Hepatocyte (in vitro differentiated cells): Measurements from ENCODE around the gene ENO2. TPM values are rescaled to one million over a fixed set of nuclear protein-coding genes. Genes with fewer than 3 reads are reported as not detected.

Experiments
- DNase-seq: peaks from one replicate; pipeline ENCODE4 v3.0.0-alpha.2; 2016; ENCODE audit warnings: low spot score
- H2AFZ ChIP-seq: fragments of 200-600 bp; sonication (generic); 2 replicates; pipeline ENCODE4 v1.6.0; 2016; ENCODE audit warnings: antibody characterized with exemption, mild to moderate bottlenecking
- H3K27ac ChIP-seq: fragments of 200-600 bp; sonication (generic); 2 replicates; pipeline ENCODE4 v1.5.1; 2016; ENCODE audit warnings: mild to moderate bottlenecking
- H3K27me3 ChIP-seq: fragments of 200-600 bp; sonication (generic); 2 replicates; pipeline ENCODE4 v1.6.1; 2016
- H3K36me3 ChIP-seq: fragments of 200-600 bp; sonication (generic); replicated peaks from 2 replicates; pipeline ENCODE4 v1.5.1; 2016; ENCODE audit warnings: low read depth; ENCODE audit not compliant: insufficient read depth
- H3K4me1 ChIP-seq: fragments of 200-600 bp; sonication (generic); 2 replicates; pipeline ENCODE4 v1.5.1; 2016; ENCODE audit warnings: mild to moderate bottlenecking, moderate library complexity; ENCODE audit not compliant: insufficient read depth
- H3K4me2 ChIP-seq: fragments of 200-600 bp; sonication (generic); 2 replicates; pipeline ENCODE4 v1.6.0; 2016
- H3K4me3 ChIP-seq: fragments of 200-600 bp; sonication (generic); 2 replicates; pipeline ENCODE4 v1.5.1; 2016; ENCODE audit warnings: mild to moderate bottlenecking
- H3K79me2 ChIP-seq: fragments of 200-600 bp; sonication (generic); 2 replicates; pipeline ENCODE4 v1.6.0; 2017; ENCODE audit warnings: mild to moderate bottlenecking
- H3K9me2 ChIP-seq: fragments of 200-600 bp; sonication (generic); replicated peaks from 2 replicates; pipeline ENCODE4 v1.6.0; 2017; ENCODE audit warnings: mild to moderate bottlenecking; ENCODE audit not compliant: insufficient read depth
- H3K9me3 ChIP-seq: fragments of 200-600 bp; sonication (generic); 2 replicates; pipeline ENCODE4 v1.5.1; 2016; ENCODE audit warnings: low read depth, mild to moderate bottlenecking
- H4K20me1 ChIP-seq: fragments of 200-600 bp; sonication (generic); 2 replicates; pipeline ENCODE4 v1.6.0; 2016; ENCODE audit warnings: mild to moderate bottlenecking; ENCODE audit not compliant: insufficient read depth, poor library complexity, severe bottlenecking
- EZH2 ChIP-seq: fragments of 200-600 bp; sonication (generic); IDR thresholded peaks from 2 replicates; pipeline ENCODE4 v1.6.1; 2016; ENCODE audit warnings: antibody characterized with exemption, mild to moderate bottlenecking, borderline replicate concordance
- EZH2phosphoT487 ChIP-seq: fragments of 200-600 bp; sonication (generic); IDR thresholded peaks from one replicate; pipeline ENCODE4 v1.6.1; 2018; ENCODE audit warnings: antibody characterized with exemption, mild to moderate bottlenecking, low read depth, moderate library complexity; ENCODE audit not compliant: unreplicated experiment, severe bottlenecking
- WGBS: methylation state at CpG from one replicate; pipeline ENCODE4 v1.1.6; 2016; ENCODE audit warnings: low lambda C conversion rate; ENCODE audit errors: missing lambda C conversion rate; 5-methylcytosine and 5-hydroxymethylcytosine counted together
- polyA plus RNA-seq: library from polyadenylated mRNA; unstranded; fragments of >200 nt; fragmentation: Nextera tagmentation; extraction: Ambion mirVana; gene quantifications from 2 replicates; pipeline ENCODE4 v1.2.1, GENCODE V29; 2016
- total RNA-seq: library from RNA; depleted of rRNA; stranded (reverse); fragments of >200 nt; gene quantifications from 2 replicates; pipeline ENCODE4 v1.2.3, GENCODE V29; 2014
- TF ChIP-seq, protein P1 (sequence below): fragments of 200-600 bp; sonication (generic); IDR thresholded peaks from 2 replicates; pipeline ENCODE4 v1.5.1; 2016; ENCODE audit warnings: antibody characterized with exemption, mild to moderate bottlenecking; ENCODE audit not compliant: poor library complexity

The ENO2 gene
- total and polyA plus RNA-seq, 2 experiments from 2014 or later = 11.8 to 14.2 TPM

DNA sequence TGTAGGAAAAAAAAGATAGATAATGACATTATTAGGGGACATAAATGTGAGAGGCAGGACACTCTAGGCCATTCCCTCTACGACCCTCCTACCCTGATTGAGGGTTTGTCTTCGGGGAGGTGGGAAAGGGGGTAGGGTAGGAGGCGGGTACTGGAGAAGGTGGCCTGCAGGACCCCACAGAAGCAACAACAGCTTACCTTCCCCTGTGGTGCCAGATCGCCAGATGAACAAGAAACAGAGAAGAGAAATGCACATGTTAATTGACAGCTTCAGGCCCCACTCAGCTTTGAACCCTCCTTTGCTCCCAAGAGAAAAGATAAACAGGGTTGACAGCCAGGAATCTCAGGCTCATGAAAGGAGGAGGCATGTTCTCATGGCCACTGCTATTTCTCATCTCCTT is 51.3 kb downstream of the ENO2 start:
- TF ChIP-seq EZH2phosphoT487 (no peak), EZH2 (no peak)
- TF ChIP-seq, protein P1, sequence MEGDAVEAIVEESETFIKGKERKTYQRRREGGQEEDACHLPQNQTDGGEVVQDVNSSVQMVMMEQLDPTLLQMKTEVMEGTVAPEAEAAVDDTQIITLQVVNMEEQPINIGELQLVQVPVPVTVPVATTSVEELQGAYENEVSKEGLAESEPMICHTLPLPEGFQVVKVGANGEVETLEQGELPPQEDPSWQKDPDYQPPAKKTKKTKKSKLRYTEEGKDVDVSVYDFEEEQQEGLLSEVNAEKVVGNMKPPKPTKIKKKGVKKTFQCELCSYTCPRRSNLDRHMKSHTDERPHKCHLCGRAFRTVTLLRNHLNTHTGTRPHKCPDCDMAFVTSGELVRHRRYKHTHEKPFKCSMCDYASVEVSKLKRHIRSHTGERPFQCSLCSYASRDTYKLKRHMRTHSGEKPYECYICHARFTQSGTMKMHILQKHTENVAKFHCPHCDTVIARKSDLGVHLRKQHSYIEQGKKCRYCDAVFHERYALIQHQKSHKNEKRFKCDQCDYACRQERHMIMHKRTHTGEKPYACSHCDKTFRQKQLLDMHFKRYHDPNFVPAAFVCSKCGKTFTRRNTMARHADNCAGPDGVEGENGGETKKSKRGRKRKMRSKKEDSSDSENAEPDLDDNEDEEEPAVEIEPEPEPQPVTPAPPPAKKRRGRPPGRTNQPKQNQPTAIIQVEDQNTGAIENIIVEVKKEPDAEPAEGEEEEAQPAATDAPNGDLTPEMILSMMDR = no peak
- Histone ChIP-seq H4K20me1 (peaks cover 6% of the 10 kb centered on the region), H3K27me3 (no peaks in the 10 kb centered on the region), H3K36me3 (no peaks in the 10 kb centered on the region), H3K4me3 (no peak overlapping the region), H2AFZ (no peak overlapping the region), H3K4me1 (peaks cover 30% of the 10 kb centered on the region), H3K79me2 (peaks cover 60% of the 10 kb centered on the region), H3K27ac (peak overlapping the region; percentile 78), H3K9me3 (no peaks in the 10 kb centered on the region), H3K4me2 (peak overlapping the region; percentile 40), H3K9me2 (no peaks in the 10 kb centered on the region)
- WGBS = 79% methylated on average over 4 of the region's 4 CpGs
- DNase-seq = no peak

DNA sequence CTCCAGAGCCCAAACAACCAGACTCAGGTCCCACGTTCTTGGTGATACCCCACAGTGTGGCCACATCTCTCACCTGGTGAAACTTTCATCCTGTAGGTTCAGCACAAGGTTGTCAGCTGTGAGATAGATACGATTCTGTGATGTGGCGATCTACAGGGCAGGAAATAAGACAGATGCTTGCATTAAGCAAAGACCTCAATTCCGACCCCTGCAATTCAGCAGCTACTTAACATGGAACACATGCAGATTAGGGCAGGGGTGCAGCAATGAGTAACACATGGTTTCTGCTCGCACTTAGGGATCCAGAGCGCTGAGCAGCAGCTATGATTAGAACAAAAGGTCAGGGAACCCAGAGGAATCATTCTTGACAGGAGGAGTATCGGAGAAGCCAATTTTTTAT is 52.0 kb downstream of the ENO2 start:
- Histone ChIP-seq H4K20me1 (peaks cover 6% of the 10 kb centered on the region), H3K4me1 (peaks cover 25% of the 10 kb centered on the region), H3K27me3 (no peaks in the 10 kb centered on the region), H2AFZ (no peak overlapping the region), H3K9me2 (no peaks in the 10 kb centered on the region), H3K27ac (peak overlapping the region; percentile 78), H3K9me3 (no peaks in the 10 kb centered on the region), H3K4me2 (peak overlapping the region; percentile 40), H3K36me3 (no peaks in the 10 kb centered on the region), H3K4me3 (no peak overlapping the region), H3K79me2 (peaks cover 65% of the 10 kb centered on the region)
- no peak for TF ChIP-seq EZH2phosphoT487
- TF ChIP-seq, protein P1 = no peak
- TF ChIP-seq EZH2 = no peak
- WGBS = 85% methylated on average over 7 of the region's 7 CpGs
- DNase-seq = no peak

DNA sequence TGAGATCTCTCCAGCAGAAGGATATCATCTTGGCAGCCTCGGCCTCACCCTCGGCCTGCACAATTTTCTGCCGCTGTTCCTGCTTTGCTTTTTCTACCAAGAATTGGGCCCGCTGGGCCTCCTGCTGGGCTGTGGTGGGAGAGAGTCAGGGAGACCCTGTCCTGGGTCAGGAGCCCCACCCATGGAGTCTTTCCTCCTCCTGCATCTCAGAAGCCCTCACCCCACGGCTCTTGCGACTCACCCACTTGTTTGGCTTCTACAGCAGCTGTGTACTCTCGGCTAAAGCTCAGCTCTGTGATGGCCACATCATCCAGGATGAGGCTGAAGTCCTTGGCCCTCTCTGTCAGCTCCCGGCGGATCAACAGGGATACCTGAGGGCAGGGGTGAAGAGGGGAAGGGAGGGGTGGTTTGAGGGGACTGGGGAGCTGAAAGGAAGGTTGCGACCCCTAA is 53.3 kb downstream of the ENO2 start:
- Histone ChIP-seq H3K9me2 (no peaks in the 10 kb centered on the region), H3K27me3 (no peaks in the 10 kb centered on the region), H3K36me3 (no peaks in the 10 kb centered on the region), H3K4me1 (peaks cover 28% of the 10 kb centered on the region), H3K9me3 (no peaks in the 10 kb centered on the region), H3K4me3 (no peak overlapping the region), H4K20me1 (peaks cover 6% of the 10 kb centered on the region), H3K27ac (peak overlapping the region; percentile 82), H3K79me2 (peaks cover 79% of the 10 kb centered on the region), H3K4me2 (no peak overlapping the region), H2AFZ (no peak overlapping the region)
- TF ChIP-seq EZH2 (no peak), EZH2phosphoT487 (no peak)
- TF ChIP-seq, protein P1 = no peak
- WGBS = 85% methylated on average over 9 of the region's 10 CpGs
- no peak for DNase-seq

DNA sequence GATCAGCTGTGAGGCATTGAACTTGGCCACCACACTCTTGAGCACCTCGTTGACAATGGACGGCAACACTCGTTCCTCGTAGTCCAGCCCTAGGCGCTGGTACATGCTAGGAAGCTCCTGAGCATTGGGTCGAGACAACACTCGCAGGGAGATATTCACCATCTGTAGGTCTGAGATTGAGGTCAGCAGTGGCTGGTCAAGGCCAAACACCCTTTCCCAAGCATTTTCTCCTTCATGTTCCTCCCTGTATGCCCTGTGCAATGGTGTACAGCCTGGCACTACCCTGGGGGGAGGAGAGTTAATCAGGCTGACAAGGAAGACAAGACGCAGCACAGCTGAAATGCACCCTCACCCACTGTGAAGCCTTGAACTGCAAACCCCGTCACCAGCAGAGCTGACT is 54.0 kb downstream of the ENO2 start:
- no peaks in the 10 kb centered on the region for H3K9me3 ChIP-seq
- no peak overlapping the region for H3K4me3 ChIP-seq

More for the DNA sequence above, 54.0 kb downstream of the ENO2 start:
- no peak for TF ChIP-seq EZH2phosphoT487
- no peak for TF ChIP-seq EZH2
- TF ChIP-seq, protein P1 = no peak
- peaks cover 83% of the 10 kb centered on the region for H3K79me2 ChIP-seq
- peaks cover 6% of the 10 kb centered on the region for H4K20me1 ChIP-seq
- H3K4me1 ChIP-seq = peaks cover 28% of the 10 kb centered on the region
- WGBS = 92% methylated on average over 9 of the region's 9 CpGs
- no peak for DNase-seq
- H3K27ac ChIP-seq = peak overlapping the region; percentile 82
- no peaks in the 10 kb centered on the region for H3K27me3 ChIP-seq
- no peaks in the 10 kb centered on the region for H3K36me3 ChIP-seq
- H3K9me2 ChIP-seq = no peaks in the 10 kb centered on the region
- H3K4me2 ChIP-seq = peak overlapping the region; percentile 98
- no peak overlapping the region for H2AFZ ChIP-seq
